ENCODE results near the gene UBXN4. TPM values are rescaled to one million over a fixed set of nuclear protein-coding genes. Genes with fewer than 3 reads are reported as not detected.
"Not testable (repeated sequence)": the region's sequence is repeated elsewhere in the genome, so short reads cannot be mapped to it uniquely, and the experiment has no call there.

UBXN4 gene, protein sequence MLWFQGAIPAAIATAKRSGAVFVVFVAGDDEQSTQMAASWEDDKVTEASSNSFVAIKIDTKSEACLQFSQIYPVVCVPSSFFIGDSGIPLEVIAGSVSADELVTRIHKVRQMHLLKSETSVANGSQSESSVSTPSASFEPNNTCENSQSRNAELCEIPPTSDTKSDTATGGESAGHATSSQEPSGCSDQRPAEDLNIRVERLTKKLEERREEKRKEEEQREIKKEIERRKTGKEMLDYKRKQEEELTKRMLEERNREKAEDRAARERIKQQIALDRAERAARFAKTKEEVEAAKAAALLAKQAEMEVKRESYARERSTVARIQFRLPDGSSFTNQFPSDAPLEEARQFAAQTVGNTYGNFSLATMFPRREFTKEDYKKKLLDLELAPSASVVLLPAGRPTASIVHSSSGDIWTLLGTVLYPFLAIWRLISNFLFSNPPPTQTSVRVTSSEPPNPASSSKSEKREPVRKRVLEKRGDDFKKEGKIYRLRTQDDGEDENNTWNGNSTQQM
- 52.4 TPM for total RNA-seq

- ATAC-seq: peak; percentile 99
These were observed at the start of gene UBXN4 for GRCh38 chr2:135741395-135742324. TSS of gene UBXN4 (plus strand) at chr2:135741855. CDS start at chr2:135741930, 75 bp downstream.

DNA sequence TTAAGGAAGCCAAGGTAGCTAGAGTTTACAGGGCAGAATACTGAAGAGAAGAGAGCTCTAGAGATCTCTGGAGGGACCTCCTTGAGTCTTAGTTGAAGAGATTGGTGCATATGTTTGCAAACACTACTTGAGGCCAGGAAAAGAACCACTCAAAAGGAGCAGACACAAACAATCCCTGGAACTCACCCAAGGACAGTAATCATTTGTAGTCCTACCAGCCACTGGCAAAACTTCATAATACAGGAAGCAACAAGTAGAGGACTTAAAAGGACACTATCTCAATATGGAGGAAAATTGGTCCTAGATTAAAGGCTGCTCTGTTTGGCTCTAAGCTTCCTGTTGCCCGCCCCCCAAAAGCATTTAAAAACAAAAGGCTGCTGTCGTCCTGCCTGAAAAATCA, 46.9 kb upstream of the UBXN4 start:
- no peak for ATAC-seq

GRCh38 chr2:135698838-135699237, 42.8 kb upstream of the UBXN4 start:
- no peak for ATAC-seq

- ATAC-seq: peak; percentile 48
These were observed 40.2 kb upstream of the UBXN4 start for GRCh38 chr2:135701442-135701841.

DNA sequence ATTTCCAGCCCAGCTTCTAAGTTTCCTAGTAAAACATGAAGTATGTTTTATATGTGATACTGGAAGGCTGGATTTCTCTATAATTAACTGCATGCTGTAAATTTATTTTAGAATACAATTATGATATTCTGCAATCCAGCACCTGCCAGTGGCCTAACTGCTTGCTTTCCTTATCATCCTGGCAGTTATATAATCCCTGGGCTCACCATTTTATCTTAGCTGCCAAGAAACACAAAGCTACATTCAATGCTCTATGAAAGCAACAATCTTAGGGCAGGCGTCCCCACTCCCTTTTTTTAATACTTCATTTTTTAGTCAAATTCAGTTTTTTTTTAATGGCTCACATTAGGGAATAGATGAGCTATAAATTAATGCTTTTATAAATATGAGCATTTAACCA, 38.4 kb upstream of the UBXN4 start:
- ATAC-seq: no peak

- ATAC-seq: not testable (repeated sequence)
These were observed 37.6 kb upstream of the UBXN4 start for GRCh38 chr2:135704075-135704474.

DNA sequence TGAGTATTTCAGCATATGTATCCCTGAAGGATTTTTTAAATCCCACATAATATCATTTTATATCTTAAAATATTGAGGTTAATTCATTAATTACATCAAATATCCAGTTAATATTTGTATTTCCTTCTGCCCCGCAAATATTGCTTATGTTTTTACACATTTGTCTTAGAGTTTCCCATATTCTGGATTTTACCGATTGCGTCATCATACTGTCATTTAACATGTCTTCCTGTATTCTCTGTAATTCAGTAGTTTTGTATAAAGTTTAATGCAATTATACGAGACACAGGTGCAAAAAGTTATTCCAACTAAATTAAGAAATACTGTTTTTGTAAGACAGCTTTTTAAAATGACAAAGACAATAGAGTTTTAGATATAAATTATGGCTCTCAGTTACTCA, 33.5 kb upstream of the UBXN4 start:
- no peak for ATAC-seq

DNA sequence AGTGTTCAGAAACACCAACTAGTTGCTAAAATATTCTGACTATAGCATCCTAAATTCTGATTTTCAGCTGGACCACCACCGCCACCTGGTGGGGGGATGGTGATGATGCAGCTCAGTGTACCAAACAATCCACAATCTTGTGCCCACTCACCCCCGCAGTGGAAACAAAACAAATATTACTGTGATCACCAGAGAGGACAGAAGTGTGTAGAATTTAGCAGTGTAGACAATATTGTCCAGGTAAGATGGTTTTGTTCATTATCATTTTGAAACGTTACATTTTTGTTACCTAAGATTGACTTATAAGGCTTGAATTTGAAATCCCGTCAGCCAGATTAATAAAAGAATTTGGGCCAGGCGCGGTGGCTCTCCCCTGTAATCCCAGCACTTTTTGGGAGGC, 31.7 kb upstream of the UBXN4 start:
- ATAC-seq: peak; percentile 67

- ATAC-seq: not testable (repeated sequence)
These were observed 26.6 kb upstream of the UBXN4 start for GRCh38 chr2:135715086-135715485.

- ATAC-seq: no peak
These were observed 13.5 kb upstream of the UBXN4 start for GRCh38 chr2:135728064-135728743.

- no peak for ATAC-seq
These were observed 9.1 kb upstream of the UBXN4 start for GRCh38 chr2:135732561-135732960.

- no peak for ATAC-seq
These were observed 8.6 kb upstream of the UBXN4 start for GRCh38 chr2:135733045-135733444.

DNA sequence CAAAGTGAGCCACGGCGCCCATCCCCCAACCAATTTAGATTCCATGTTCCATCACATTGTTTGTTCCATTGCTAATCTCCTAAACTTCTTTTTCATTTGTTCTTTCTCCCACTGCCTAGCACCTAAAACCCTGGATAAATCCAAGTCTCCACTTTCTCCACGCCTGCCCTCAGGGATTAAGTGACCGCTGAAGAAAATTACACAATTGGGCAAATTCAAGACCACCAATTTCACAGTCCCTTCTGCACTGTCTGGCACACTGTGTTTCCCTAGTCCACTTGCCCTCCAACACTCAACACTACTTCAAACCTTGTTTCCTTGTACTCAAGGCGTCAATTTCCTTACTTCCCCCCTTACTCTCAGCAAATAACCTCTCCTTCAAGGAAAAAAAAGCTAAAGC, 5.1 kb upstream of the UBXN4 start:
- no peak for ATAC-seq

- ATAC-seq: no peak
These were observed 1.4 kb upstream of the UBXN4 start for GRCh38 chr2:135740206-135740605.

DNA sequence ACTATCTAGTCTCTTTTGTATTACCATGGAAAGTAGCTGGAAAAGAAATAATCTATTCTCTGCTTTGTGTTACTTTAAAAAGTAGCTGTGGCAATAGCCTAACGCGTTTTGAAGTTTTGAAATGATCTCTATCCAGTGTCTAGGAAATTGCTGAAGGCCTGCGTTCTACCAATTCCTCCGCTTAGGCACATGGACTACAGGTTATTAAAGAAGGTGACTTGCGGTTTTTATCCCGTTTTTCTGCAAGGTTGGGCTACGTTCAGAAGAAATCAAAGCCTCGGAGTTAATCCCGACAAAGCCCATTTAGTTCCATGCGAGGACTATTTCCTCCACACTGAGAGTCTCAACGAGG, 636 bp upstream of the UBXN4 start:
- no peak for ATAC-seq

GRCh38 chr2:135742325-135742757, 686 bp downstream of the UBXN4 start:
- ATAC-seq: peak; percentile 29

DNA sequence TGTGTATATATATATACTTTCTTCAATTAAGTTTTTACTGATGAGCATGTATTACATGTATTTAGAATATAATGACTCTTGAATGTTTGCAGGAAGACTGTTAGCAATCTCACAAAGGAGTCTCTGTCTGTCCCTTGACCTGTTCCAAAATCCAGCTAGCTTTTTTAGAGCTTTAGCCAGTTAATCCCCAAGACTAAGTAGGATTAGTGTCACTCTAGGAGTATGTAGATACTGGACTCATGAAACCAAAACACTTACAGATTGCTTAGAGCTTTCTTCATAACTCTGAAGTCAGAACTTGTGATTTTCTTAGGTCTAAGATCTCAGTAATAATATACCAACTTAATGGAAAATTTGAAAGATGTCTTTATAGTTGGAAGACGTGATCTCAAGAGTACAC, 2.2 kb downstream of the UBXN4 start:
- ATAC-seq: no peak

GRCh38 chr2:135744760-135745314, 3.2 kb downstream of the UBXN4 start:
- peak; percentile 24 for ATAC-seq

DNA sequence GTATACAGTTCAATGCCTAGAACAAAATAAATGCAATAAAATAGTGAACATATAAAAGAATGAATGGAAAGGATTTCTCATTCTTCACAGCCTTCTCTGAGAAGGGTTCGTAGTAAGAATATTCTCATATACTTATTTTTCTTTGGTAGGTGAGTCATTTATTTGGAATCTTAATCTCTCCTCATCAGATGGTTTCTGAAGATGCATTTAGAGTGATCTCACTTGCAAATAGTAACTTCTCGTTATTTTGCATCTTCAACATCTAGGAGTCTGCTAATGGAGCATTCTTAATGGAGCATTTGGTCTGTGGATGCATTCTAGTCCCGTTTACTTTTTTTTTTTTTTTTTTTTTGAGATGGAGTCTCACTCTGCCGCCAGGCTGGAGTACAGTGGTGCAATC, 3.9 kb downstream of the UBXN4 start:
- ATAC-seq: no peak

DNA sequence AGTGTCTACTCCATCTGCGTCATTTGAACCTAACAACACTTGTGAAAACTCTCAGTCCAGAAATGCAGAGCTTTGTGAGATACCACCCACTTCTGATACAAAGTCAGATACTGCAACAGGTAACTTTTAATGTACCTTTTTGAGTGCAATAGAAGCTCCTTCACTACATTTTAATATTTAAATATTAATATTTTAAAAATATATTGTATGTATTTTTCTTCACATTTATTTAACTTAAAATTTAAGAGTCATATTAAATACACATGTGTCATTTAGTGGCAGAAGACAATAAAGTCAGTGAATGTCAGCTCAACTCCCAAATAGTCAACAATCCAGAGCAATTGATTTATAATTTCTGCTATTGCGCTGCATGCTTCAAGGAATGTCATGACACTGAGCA, 13.9 kb downstream of the UBXN4 start:
- ATAC-seq: no peak

DNA sequence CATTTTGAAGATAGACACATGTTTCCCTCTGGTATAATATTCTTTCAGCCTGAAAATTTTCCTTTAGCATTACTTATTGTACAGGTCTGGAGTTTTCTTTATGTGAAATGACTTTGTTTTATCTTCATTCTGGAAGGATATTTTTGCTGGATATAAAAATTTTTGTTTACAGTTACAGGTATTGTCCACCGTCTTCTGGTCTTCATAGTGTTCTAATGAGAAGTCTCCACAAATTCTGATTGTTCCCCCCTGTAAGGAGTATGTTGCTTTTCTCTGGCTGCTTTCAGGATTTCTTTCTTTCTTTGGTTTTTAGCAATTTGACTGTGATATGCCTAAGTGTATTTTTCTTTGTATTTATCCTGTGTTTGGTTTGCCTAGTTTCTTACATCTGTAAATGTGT, 15.0 kb downstream of the UBXN4 start:
- ATAC-seq: no peak

DNA sequence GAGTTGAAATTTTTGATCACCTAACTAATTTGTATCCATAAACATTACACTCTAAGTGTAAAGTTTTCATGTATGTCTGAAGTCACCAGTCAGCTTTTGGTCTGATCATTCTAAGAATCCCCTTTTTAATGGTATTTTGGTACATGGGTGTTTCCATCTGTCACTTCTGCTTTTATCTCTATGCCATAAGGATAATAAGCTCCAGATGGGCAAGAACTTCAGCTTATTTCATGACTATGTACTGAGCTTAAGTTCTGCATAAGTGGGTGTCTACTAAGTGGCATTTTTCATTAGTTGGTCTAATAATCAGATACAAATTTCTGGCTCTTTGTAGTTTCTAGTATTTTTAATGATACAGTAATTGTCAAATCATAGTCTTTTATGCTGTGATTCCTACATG, 20.4 kb downstream of the UBXN4 start:
- no peak for ATAC-seq

GRCh38 chr2:135762530-135762929, 20.9 kb downstream of the UBXN4 start:
- no peak for ATAC-seq
